Panc1 (cell line): ENCODE results near the gene RPAP2. TPM values are rescaled to one million over a fixed set of nuclear protein-coding genes. Genes with fewer than 3 reads are reported as not detected.

ENCODE experiments used
- ATAC-seq: fragments of 200-7000 bp; cut with Tn5 transposase; 2 replicates; pipeline ENCODE4 v1.9.1; 2020; ENCODE audit warnings: mild to moderate bottlenecking, moderate library complexity
- BruUV-seq: library from RNA; stranded (reverse); fragments of 400-500 nt; replicated peaks from 2 replicates; lab custom pipeline; 2021; lab: Mats Ljungman, UMichigan
- CTCF ChIA-PET: fragments of 300-600 bp; sonication (Branson Sonifier 250); formaldehyde crosslinking; loops from one replicate; lab custom pipeline; 2022; ENCODE audit warnings: antibody characterized with exemption; lab: Charles Lee
- POLR2A ChIA-PET: fragments of 300-600 bp; sonication (Branson Sonifier 250); formaldehyde crosslinking; loops from one replicate; lab custom pipeline; 2022; ENCODE audit warnings: antibody characterized with exemption; lab: Charles Lee
- DNase-seq: peaks from one replicate; pipeline ENCODE4 v3.0.0-alpha.2; 2010; ENCODE audit warnings: low read depth, low spot score
- H3K27ac ChIP-seq: 2 replicates; pipeline ENCODE4 v1.5.1; 2011; ENCODE audit warnings: mild to moderate bottlenecking, low read length, inconsistent platforms
- H3K27me3 ChIP-seq: fragments of 200-500 bp; sonication (Bioruptor generic); 2 replicates; pipeline ENCODE4 v1.6.0; 2014; ENCODE audit warnings: low read length, inconsistent platforms; ENCODE audit not compliant: control insufficient read depth, insufficient read depth
- H3K36me3 ChIP-seq: fragments of 200-500 bp; sonication (Bioruptor generic); 2 replicates; pipeline ENCODE4 v1.5.1; 2014; ENCODE audit warnings: inconsistent platforms, mild to moderate bottlenecking, low read length, moderate library complexity; ENCODE audit not compliant: control insufficient read depth, insufficient read depth
- H3K4me1 ChIP-seq: 2 replicates; pipeline ENCODE4 v1.5.1; 2011; ENCODE audit warnings: inconsistent platforms, mild to moderate bottlenecking, low read length, moderate library complexity; ENCODE audit not compliant: control insufficient read depth, insufficient read depth
- H3K4me3 ChIP-seq, 2 experiments: 2 replicates each; pipeline ENCODE4 v1.5.1; 2011 to 2012; ENCODE audit warnings: low read depth in 2 of 2, low read length in 2 of 2, mild to moderate bottlenecking in 2 of 2, inconsistent platforms in 1 of 2, moderate library complexity in 1 of 2
- H3K9me3 ChIP-seq: fragments of 200-500 bp; sonication (Bioruptor generic); 2 replicates; pipeline ENCODE4 v1.5.1; 2014; ENCODE audit warnings: low read depth, mild to moderate bottlenecking, inconsistent platforms, low read length, moderate library complexity; ENCODE audit not compliant: control insufficient read depth, insufficient read depth
- POLR2AphosphoS5 ChIP-seq: IDR thresholded peaks from 2 replicates; pipeline ENCODE4 v1.6.1; 2012; ENCODE audit warnings: mild to moderate bottlenecking, low read depth, low read length, moderate library complexity
- REST ChIP-seq, 2 experiments: IDR thresholded peaks; 2 replicates each; pipeline ENCODE4 v1.6.1; 2011 to 2012; ENCODE audit warnings: low read depth in 2 of 2, control low read depth in 1 of 2, low read length in 1 of 2, mild to moderate bottlenecking in 1 of 2, moderate library complexity in 1 of 2; ENCODE audit not compliant: insufficient read depth in 1 of 2
- SIN3A ChIP-seq: IDR thresholded peaks from 2 replicates; pipeline ENCODE4 v1.6.1; 2012; ENCODE audit warnings: low read depth, mild to moderate bottlenecking, low read length, moderate library complexity, borderline replicate concordance; ENCODE audit not compliant: insufficient read depth
- TCF7L2 ChIP-seq: IDR thresholded peaks from 2 replicates; pipeline ENCODE4 v1.6.1; 2011; ENCODE audit warnings: mild to moderate bottlenecking, low read depth, low read length, inconsistent platforms
- in situ Hi-C: cut with HindIII; loops from 2 replicates; pipeline ENCODE4 v1.10.0; 2016; ENCODE audit warnings: low sequenced_read_pairs, low pct_unique_long_range_greater_than_20kb
- intact Hi-C: fragments of 100-400 bp; cut with micrococcal nuclease; formaldehyde crosslinking; loops from one replicate; pipeline ENCODE4 v1.10.0; 2022; ENCODE audit not compliant: unreplicated experiment
- total RNA-seq: library from RNA; stranded (reverse); gene quantifications from one replicate; pipeline ENCODE4 v1.2.1, GENCODE V29; 2021; ENCODE audit not compliant: unreplicated experiment
- TF ChIP-seq, protein P1 (sequence below): fragments of 450-650 bp; IDR thresholded peaks from 2 replicates; pipeline ENCODE4 v1.5.1; 2017; ENCODE audit warnings: mild to moderate bottlenecking

RPAP2 gene
- total RNA-seq, 1 experiment from 2014 or later: 16.3 TPM

- Histone ChIP-seq H3K27ac (no peak overlapping the region), H3K27me3 (no peaks in the 10 kb centered on the region), H3K36me3 (no peaks in the 10 kb centered on the region; the same call in 1 of the 2 replicates), H3K4me1 (no peaks in the 10 kb centered on the region), H3K4me3 (no peak overlapping the region), H3K9me3 (no peaks in the 10 kb centered on the region)
- BruUV-seq: no TSS peak
- DNase-seq (no peak), ATAC-seq (no peak)
- TF ChIP-seq REST (IDR thresholded peaks at IDR 0.05; ENCODE audit: insufficient read depth in 1 of 2, low read depth in 2 of 2, low read length in 1 of 2) (no peak), SIN3A (no peak), POLR2AphosphoS5 (no peak), TCF7L2 (no peak)
- TF ChIP-seq, protein P1, sequence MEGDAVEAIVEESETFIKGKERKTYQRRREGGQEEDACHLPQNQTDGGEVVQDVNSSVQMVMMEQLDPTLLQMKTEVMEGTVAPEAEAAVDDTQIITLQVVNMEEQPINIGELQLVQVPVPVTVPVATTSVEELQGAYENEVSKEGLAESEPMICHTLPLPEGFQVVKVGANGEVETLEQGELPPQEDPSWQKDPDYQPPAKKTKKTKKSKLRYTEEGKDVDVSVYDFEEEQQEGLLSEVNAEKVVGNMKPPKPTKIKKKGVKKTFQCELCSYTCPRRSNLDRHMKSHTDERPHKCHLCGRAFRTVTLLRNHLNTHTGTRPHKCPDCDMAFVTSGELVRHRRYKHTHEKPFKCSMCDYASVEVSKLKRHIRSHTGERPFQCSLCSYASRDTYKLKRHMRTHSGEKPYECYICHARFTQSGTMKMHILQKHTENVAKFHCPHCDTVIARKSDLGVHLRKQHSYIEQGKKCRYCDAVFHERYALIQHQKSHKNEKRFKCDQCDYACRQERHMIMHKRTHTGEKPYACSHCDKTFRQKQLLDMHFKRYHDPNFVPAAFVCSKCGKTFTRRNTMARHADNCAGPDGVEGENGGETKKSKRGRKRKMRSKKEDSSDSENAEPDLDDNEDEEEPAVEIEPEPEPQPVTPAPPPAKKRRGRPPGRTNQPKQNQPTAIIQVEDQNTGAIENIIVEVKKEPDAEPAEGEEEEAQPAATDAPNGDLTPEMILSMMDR: no peak
- in situ Hi-C loops: no loop called here
- CTCF ChIA-PET: no interaction called here
- POLR2A ChIA-PET: no interaction called here
- intact Hi-C loops: no loop called here
Measured at GRCh38 chr1:92342401-92342800, 43.5 kb downstream of the RPAP2 start.

DNA sequence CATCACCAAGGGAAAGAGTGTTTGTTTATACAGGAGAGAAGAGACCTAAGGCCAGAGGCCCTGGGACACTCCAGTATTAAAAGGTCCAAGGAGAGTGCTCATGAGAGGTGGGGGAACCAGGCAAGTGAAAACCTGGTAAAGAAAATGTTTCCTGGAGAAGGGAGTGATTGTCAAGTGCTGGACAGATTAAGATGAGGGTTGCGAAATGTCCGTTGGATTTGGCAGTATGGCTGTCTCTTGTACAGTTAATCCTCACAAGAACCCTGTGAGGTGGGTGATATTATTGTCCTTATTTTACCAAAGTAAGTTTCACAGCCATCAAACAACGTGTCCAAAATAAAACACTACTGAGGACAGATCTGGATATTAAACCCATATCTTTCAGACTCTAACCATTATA, 44.2 kb downstream of the RPAP2 start:
- TF ChIP-seq, protein P1: no peak
- TF ChIP-seq POLR2AphosphoS5: no peak
- TF ChIP-seq SIN3A: no peak
- no peak for TF ChIP-seq TCF7L2
- TF ChIP-seq REST (IDR thresholded peaks at IDR 0.05; ENCODE audit: insufficient read depth in 1 of 2, low read depth in 2 of 2, low read length in 1 of 2): no peak
- Histone ChIP-seq H3K36me3 (no peaks in the 10 kb centered on the region; the same call in 1 of the 2 replicates), H3K9me3 (no peaks in the 10 kb centered on the region), H3K4me1 (no peaks in the 10 kb centered on the region), H3K27me3 (no peaks in the 10 kb centered on the region), H3K4me3 (no peak overlapping the region), H3K27ac (no peak overlapping the region)
- POLR2A ChIA-PET: no interaction called here
- BruUV-seq: no TSS peak
- CTCF ChIA-PET: no interaction called here
- ATAC-seq: no peak
- in situ Hi-C loops (no loop called here), intact Hi-C loops (no loop called here)
- DNase-seq: no peak
